Right renal cortex interstitium (tissue), 3 donors: Measurements from ENCODE around the gene CYP3A5. TPM values are rescaled to one million over a fixed set of nuclear protein-coding genes. Genes with fewer than 3 reads are reported as not detected.
"Not testable (repeated sequence)": the region's sequence is repeated elsewhere in the genome, so short reads cannot be mapped to it uniquely, and the experiment has no call there.

Experiments used
- DNase-seq, 3 donors: peaks; one replicate each; pipeline ENCODE4 v3.0.0-alpha.2; 2013; ENCODE audit warnings: low read depth in 3 of 3, low spot score in 2 of 3
- polyA plus RNA-seq, 3 donors: library from polyadenylated mRNA; unstranded; fragments of 120-200 nt; gene quantifications; one replicate each; pipeline ENCODE4 v1.2.1, GENCODE V29; 2013; ENCODE audit not compliant: insufficient read length in 3 of 3

Gene CYP3A5
- polyA plus RNA-seq, 3 donors: 1.00 to 1.4 (median 1.0) TPM

- no peak for DNase-seq
Observed at GRCh38 chr7:99643464-99643863, 36.3 kb downstream of the CYP3A5 start.

GRCh38 chr7:99642027-99642426, 37.8 kb downstream of the CYP3A5 start:
- no peak for DNase-seq

GRCh38 chr7:99639267-99639666, 40.5 kb downstream of the CYP3A5 start:
- no peak for DNase-seq

- DNase-seq: no peak
Observed at GRCh38 chr7:99638731-99639130, 41.1 kb downstream of the CYP3A5 start.

GRCh38 chr7:99637414-99637813, 42.4 kb downstream of the CYP3A5 start:
- DNase-seq: not testable (repeated sequence)

GRCh38 chr7:99631295-99632109, 48.3 kb downstream of the CYP3A5 start:
- no peak for DNase-seq

GRCh38 chr7:99629643-99630042, 50.2 kb downstream of the CYP3A5 start:
- no peak for DNase-seq

GRCh38 chr7:99628471-99629465, 51.0 kb downstream of the CYP3A5 start:
- no peak for DNase-seq

GRCh38 chr7:99627513-99627912, 52.3 kb downstream of the CYP3A5 start:
- DNase-seq: no peak

GRCh38 chr7:99626661-99627060, 53.1 kb downstream of the CYP3A5 start:
- no peak for DNase-seq

- no peak for DNase-seq
Observed at GRCh38 chr7:99625961-99626360, 53.8 kb downstream of the CYP3A5 start.

- no peak for DNase-seq
Observed at GRCh38 chr7:99625321-99625720, 54.5 kb downstream of the CYP3A5 start.

- DNase-seq: no peak
Observed at GRCh38 chr7:99624484-99624883, 55.3 kb downstream of the CYP3A5 start.

- no peak for DNase-seq
Observed at GRCh38 chr7:99623702-99624447, 55.9 kb downstream of the CYP3A5 start.

GRCh38 chr7:99623091-99623693, 56.6 kb downstream of the CYP3A5 start:
- DNase-seq: no peak

GRCh38 chr7:99622596-99622995, 57.2 kb downstream of the CYP3A5 start:
- DNase-seq: no peak

GRCh38 chr7:99621271-99621670, 58.5 kb downstream of the CYP3A5 start:
- no peak for DNase-seq

- no peak for DNase-seq
Observed at GRCh38 chr7:99619571-99620130, 60.1 kb downstream of the CYP3A5 start.

GRCh38 chr7:99618726-99619125, 61.1 kb downstream of the CYP3A5 start:
- no peak for DNase-seq

GRCh38 chr7:99617192-99617781, 62.5 kb downstream of the CYP3A5 start:
- DNase-seq: no peak
